Measurements from ENCODE around the gene SMPDL3A. TPM values are rescaled to one million over a fixed set of nuclear protein-coding genes. Genes with fewer than 3 reads are reported as not detected.

SMPDL3A gene
- total and polyA plus RNA-seq, 8 donors, result 7.4 to 19.8 (median 10.6) TPM

- TF ChIP-seq CTCF (IDR thresholded peaks at IDR 0.05), result no peak
- 4% methylated on average over 10 of the region's 10 CpGs for WGBS, 2 donors
- no peaks in the 10 kb centered on the region for H3K27me3 ChIP-seq
- H3K4me3 ChIP-seq, result peak overlapping the region; percentile 47 to 83 (median 66)
- no peak for DNase-seq
- H3K4me1 ChIP-seq, result peaks cover 11 to 38% (median 29%) of the 10 kb centered on the region in 3 donors
- FAIRE-seq, result no peak
- ATAC-seq, result no peak
- no peaks in the 10 kb centered on the region for H3K9me3 ChIP-seq
- peak overlapping the region; percentile 99 to 100 (median 99) for H3K27ac ChIP-seq
- intact Hi-C loops (cut with DNase I), result loop anchor here in 1 of 3 donors (10.0 kb wide), 1 partner anchor 54 kb away; no protein-coding TSS in a partner anchor
- no peaks in the 10 kb centered on the region for H3K36me3 ChIP-seq
These were observed 336 bp upstream of the SMPDL3A start for GRCh38 chr6:122788663-122789181.

- WGBS, 2 donors, result 0 to 2% methylated on average over 14 of the region's 14 CpGs
- no peak for TF ChIP-seq CTCF (IDR thresholded peaks at IDR 0.05)
- H3K9me3 ChIP-seq, result no peaks in the 10 kb centered on the region
- H3K36me3 ChIP-seq, result no peaks in the 10 kb centered on the region
- peaks cover 15 to 39% (median 38%) of the 10 kb centered on the region in 3 donors for H3K4me1 ChIP-seq
- DNase-seq (no peak), FAIRE-seq (no peak), ATAC-seq (peak in 1 of 4 donors; percentile 29)
- H3K27ac ChIP-seq, result peak overlapping the region; percentile 99 to 100 (median 99)
- intact Hi-C loops (cut with DNase I), result no loop called here
- peak overlapping the region; percentile 47 to 83 (median 66) for H3K4me3 ChIP-seq
- no peaks in the 10 kb centered on the region for H3K27me3 ChIP-seq
These were observed 967 bp downstream of the SMPDL3A start for GRCh38 chr6:122790028-122790422.

GRCh38 chr6:122790423-122791309 is 1.6 kb downstream of the SMPDL3A start:
- DNase-seq, result peak in 1 of 6 donors; percentile 41
- peak; percentile 13 to 59 (median 36) for ATAC-seq
- no peaks in the 10 kb centered on the region for H3K9me3 ChIP-seq

GRCh38 chr6:122791310-122791679 is 2.2 kb downstream of the SMPDL3A start:
- FAIRE-seq (no peak), DNase-seq (no peak), ATAC-seq (no peak)
- WGBS, 2 donors, result 48 to 52% methylated on average over 2 of the region's 2 CpGs
- no peaks in the 10 kb centered on the region for H3K9me3 ChIP-seq
- H3K4me1 ChIP-seq, result peaks cover 22 to 39% (median 38%) of the 10 kb centered on the region in 3 donors
- no peak for TF ChIP-seq CTCF (IDR thresholded peaks at IDR 0.05)
- no peaks in the 10 kb centered on the region for H3K27me3 ChIP-seq
- no peaks in the 10 kb centered on the region for H3K36me3 ChIP-seq
- peak overlapping the region in 1 of 4 donors; percentile 83 for H3K4me3 ChIP-seq
- peak overlapping the region; percentile 99 to 100 (median 99) for H3K27ac ChIP-seq
- intact Hi-C loops (cut with DNase I), result no loop called here

More at GRCh38 chr6:122790423-122791309, 1.6 kb downstream of the SMPDL3A start:
- Histone ChIP-seq H3K27me3 (no peaks in the 10 kb centered on the region), H3K36me3 (no peaks in the 10 kb centered on the region), H3K27ac (peak overlapping the region; percentile 99 to 100 (median 99)), H3K4me3 (peak overlapping the region; percentile 47 to 83 (median 66)), H3K4me1 (peaks cover 17 to 39% (median 38%) of the 10 kb centered on the region in 3 donors)
- WGBS, 2 donors, result 16 to 20% methylated on average over 14 of the region's 14 CpGs
- TF ChIP-seq CTCF (IDR thresholded peaks at IDR 0.05), result no peak
- no peak for FAIRE-seq
- intact Hi-C loops (cut with DNase I), result no loop called here

Data from pancreas (tissue), 10 donors.